GM10266 (cell line): ENCODE results near the gene ENDOV.

Experiments used
- DNase-seq: peaks from one replicate; pipeline ENCODE4 v3.0.0; 2012; ENCODE audit errors: extremely low spot score
- TF ChIP-seq, protein P1 (sequence below): IDR thresholded peaks from 2 replicates; pipeline ENCODE4 v1.5.1; 2012; ENCODE audit warnings: mild to moderate bottlenecking, low read depth; ENCODE audit not compliant: control insufficient read depth, insufficient read depth; ENCODE audit errors: missing control alignments

Gene ENDOV

DNA sequence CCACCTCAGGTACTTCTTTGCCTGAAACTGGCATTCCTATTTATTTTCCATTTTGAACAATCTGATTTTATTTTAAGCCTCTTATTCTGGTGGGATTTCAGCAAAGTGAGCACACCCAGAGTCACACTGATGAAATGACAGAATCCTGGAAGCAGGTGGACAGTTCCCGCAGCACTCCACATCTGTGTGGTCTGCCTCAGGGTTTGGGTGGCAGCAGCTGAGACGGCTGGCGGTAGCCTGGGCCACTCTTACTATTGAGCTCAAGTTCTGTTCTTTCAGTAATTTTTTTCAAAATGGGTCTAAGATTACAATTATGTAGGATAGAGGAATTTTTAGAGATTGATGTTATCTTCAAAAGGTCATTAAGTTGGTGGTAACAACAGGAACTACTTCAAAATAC, 32.5 kb upstream of the ENDOV start:
- TF ChIP-seq, protein P1, sequence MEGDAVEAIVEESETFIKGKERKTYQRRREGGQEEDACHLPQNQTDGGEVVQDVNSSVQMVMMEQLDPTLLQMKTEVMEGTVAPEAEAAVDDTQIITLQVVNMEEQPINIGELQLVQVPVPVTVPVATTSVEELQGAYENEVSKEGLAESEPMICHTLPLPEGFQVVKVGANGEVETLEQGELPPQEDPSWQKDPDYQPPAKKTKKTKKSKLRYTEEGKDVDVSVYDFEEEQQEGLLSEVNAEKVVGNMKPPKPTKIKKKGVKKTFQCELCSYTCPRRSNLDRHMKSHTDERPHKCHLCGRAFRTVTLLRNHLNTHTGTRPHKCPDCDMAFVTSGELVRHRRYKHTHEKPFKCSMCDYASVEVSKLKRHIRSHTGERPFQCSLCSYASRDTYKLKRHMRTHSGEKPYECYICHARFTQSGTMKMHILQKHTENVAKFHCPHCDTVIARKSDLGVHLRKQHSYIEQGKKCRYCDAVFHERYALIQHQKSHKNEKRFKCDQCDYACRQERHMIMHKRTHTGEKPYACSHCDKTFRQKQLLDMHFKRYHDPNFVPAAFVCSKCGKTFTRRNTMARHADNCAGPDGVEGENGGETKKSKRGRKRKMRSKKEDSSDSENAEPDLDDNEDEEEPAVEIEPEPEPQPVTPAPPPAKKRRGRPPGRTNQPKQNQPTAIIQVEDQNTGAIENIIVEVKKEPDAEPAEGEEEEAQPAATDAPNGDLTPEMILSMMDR: no peak
- DNase-seq: no peak

DNA sequence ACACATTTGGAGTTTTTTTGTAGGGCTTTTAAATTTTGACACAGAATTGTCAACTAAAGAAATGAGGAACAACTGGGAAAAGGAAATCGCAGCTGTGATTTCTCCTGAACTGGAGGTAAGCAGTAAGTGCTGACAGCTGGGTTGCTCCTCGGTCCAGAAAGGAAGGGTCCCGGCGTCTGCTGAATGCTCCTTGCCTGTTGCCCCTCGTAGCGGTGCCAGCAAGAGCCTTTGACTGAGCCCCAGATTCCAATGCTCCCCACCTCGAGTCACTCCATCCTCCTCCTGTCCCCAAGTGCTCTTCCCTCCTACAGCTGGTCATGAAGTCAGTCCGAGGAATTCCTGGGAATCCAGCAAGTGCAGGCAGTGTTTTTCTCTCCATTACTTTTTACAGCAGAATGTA, 32.0 kb upstream of the ENDOV start:
- DNase-seq: no peak
- TF ChIP-seq, protein P1: no peak

DNA sequence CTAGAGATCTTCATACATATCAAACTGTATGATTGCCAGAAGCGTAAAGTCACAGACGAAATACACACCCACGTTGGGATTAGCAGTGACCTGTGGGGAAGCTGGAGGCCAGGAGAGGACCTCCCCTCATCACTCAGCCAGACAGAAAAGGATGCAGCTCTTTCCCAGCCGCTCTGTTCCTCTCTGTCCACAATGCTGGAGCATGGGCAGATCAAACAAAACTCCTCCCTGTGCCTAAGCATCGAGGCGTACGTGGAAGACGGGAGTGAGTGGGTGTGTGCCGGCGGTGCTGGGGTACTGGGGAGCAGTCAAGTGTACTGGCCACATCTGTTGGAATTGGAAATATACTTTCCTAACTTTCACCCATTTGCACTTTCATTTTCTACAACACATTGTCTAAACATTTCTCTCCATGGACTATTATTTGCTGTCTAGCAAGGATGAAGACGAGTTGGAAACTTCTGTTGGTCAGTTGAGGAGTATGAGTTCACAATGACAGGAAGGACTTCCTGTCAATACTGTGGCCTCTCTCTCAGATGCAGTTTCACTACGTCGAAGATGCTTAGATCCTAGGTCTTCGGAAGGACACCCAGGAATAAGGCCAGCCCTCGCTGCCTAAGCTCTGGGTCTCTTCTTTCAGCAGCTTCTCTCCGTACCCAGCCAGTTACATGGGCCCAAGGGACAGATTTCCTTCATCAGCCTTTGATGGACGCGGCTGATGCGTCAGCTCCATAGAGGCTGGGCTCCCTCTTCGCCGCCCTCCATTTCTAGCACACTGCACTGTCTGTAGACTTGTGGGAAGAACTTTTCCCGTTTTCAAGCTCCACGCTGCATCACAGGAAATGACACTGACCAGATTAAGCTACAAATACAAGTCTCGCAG, 30.6 kb upstream of the ENDOV start:
- no peak for DNase-seq
- TF ChIP-seq, protein P1: no peak

DNA sequence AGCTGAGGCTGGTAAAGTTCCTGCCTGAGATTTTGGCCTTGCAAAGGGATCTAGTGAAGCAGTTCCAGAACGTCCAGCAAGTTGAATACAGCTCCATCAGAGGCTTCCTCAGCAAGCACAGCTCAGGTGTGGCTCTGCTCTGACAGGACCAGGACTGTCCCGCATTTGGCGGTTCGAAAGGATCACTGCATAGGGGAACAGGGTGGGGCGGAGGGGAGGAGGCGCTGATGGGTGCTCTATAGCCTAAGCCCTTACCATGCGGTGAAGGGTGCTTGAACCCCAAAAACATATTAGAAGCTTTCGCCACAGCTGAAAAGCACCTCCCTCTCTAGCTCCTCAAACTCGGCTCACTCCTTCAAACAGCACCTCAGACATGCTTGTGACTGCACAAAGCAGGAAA, 29.9 kb upstream of the ENDOV start:
- DNase-seq: no peak
- TF ChIP-seq, protein P1: no peak

DNA sequence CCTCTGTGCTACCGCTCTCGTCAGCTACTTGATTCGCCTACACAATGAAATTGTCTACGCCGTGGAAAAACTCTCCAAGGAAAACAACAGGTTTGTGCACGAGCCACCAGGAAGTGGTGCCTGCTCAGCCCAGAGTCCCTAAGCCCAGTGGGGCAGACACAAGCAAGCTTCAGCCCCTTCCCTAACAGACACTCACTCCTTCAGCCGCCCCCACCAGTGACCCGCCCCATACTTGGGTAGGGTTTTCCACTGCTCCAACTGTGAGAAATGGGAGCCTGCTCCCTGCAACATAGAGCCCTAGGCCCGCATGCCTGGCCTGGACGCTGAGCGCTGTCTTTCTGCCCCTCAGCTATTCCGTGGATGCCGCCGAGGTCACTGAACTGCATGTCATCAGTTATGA, 28.6 kb upstream of the ENDOV start:
- no peak for DNase-seq
- TF ChIP-seq, protein P1: no peak

DNA sequence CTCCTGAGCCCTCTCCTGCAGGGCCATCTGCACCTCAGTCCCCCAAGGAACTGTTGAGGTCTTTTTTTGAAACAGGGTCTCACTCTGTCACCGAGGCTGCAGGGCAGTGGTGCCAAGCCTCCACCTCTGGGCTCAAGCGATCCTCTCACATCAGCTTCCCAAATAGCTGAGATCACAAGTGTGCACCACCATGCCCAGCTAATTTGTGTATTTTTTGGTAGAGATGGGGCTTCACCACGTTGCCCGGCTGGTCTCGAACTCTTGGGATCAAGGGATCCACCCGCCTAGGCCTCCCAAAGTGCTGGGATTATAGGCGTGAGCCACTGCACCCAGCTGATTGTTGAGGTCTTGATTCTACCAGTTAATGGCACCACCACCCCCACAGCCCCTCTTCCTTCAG, 27.9 kb upstream of the ENDOV start:
- TF ChIP-seq, protein P1: no peak
- no peak for DNase-seq

DNA sequence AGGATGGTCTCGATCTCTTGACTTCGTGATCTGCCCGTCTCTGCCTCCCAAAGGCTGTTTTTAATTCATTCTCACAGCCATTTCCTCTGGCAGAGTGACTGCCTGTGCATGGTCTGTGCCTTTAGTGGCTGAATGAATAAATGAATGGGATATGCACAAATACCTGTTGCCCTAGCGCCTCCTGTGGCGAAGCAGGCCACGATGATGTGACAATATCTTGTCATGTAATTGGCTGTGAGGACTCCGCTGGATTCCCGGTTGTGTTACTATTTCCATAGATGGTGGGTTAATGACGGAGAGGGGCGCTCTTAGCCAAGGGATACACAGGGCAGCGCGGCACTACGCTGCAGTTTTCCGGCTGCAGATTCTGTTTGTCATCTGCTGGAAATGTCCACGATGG, 26.8 kb upstream of the ENDOV start:
- no peak for DNase-seq
- TF ChIP-seq, protein P1: no peak
